ENCODE data around the gene FUBP1. TPM values are rescaled to one million over a fixed set of nuclear protein-coding genes. Genes with fewer than 3 reads are reported as not detected.

Gene FUBP1
- total and polyA plus RNA-seq, 2 of the 13 experiments (the other 11 are each of a cell fraction or from before 2014, with no cell fraction given): 98.1 to 166 TPM

- TF ChIP-seq, protein P1, sequence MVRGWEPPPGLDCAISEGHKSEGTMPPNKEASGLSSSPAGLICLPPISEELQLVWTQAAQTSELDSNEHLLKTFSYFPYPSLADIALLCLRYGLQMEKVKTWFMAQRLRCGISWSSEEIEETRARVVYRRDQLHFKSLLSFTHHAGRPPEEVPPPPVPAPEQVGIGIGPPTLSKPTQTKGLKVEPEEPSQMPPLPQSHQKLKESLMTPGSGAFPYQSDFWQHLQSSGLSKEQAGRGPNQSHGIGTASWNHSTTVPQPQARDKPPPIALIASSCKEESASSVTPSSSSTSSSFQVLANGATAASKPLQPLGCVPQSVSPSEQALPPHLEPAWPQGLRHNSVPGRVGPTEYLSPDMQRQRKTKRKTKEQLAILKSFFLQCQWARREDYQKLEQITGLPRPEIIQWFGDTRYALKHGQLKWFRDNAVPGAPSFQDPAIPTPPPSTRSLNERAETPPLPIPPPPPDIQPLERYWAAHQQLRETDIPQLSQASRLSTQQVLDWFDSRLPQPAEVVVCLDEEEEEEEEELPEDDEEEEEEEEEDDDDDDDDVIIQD (CRISPR knock-in tag; IDR thresholded peaks at IDR 0.05; ENCODE audit: low read depth): peak; percentile 42; the same call in 1 of the 2 replicates
- TF ChIP-seq HMGXB4 (CRISPR knock-in tag; IDR thresholded peaks at IDR 0.05; ENCODE audit: borderline replicate concordance in 1 of 2, low read depth in 1 of 2) (no peak), NFYB (CRISPR knock-in tag; IDR thresholded peaks at IDR 0.05) (0 out of 2 replicates have a peak, but pooled peaks have one; percentile 21), YEATS4 (CRISPR knock-in tag; IDR thresholded peaks at IDR 0.05; ENCODE audit: borderline replicate concordance) (peak; percentile 44; the same call in 1 of the 2 replicates), KMT2A (CRISPR knock-in tag; IDR thresholded peaks at IDR 0.05) (0 out of 2 replicates have a peak, but pooled peaks have one; percentile 29), ZSCAN30 (CRISPR knock-in tag; IDR thresholded peaks at IDR 0.05) (0 out of 2 replicates have a peak, but pooled peaks have one; percentile 43), SPEN (CRISPR knock-in tag; IDR thresholded peaks at IDR 0.05; ENCODE audit: low read depth) (no peak), GFI1 (CRISPR knock-in tag; IDR thresholded peaks at IDR 0.05; ENCODE audit: borderline replicate concordance) (peak; percentile 23; the same call in 1 of the 2 replicates), ZMAT5 (CRISPR knock-in tag; IDR thresholded peaks at IDR 0.05; ENCODE audit: borderline replicate concordance, low read depth) (no peak), RFX5 (IDR thresholded peaks at IDR 0.05; ENCODE audit: low read depth, low read length) (no peak), ELF3 (CRISPR knock-in tag; IDR thresholded peaks at IDR 0.05) (0 out of 2 replicates have a peak, but pooled peaks have one; percentile 2), CENPBD1 (CRISPR knock-in tag; IDR thresholded peaks at IDR 0.05; ENCODE audit: borderline replicate concordance, low read depth) (no peak), TAF1 (CRISPR knock-in tag; IDR thresholded peaks at IDR 0.05) (peak; percentile 36; the same call in 1 of the 2 replicates), ZNF790 (CRISPR knock-in tag; IDR thresholded peaks at IDR 0.05; ENCODE audit: borderline replicate concordance) (no peak), POLR2G (IDR thresholded peaks at IDR 0.05; ENCODE audit: low read depth, low read length) (peak; percentile 62), ZBTB25 (CRISPR knock-in tag; IDR thresholded peaks at IDR 0.05) (no peak; the same call in 1 of the 2 replicates), STAT6 (CRISPR knock-in tag; IDR thresholded peaks at IDR 0.05; ENCODE audit: borderline replicate concordance) (0 out of 2 replicates have a peak, but pooled peaks have one; percentile 36)
- TF ChIP-seq, protein P2, sequence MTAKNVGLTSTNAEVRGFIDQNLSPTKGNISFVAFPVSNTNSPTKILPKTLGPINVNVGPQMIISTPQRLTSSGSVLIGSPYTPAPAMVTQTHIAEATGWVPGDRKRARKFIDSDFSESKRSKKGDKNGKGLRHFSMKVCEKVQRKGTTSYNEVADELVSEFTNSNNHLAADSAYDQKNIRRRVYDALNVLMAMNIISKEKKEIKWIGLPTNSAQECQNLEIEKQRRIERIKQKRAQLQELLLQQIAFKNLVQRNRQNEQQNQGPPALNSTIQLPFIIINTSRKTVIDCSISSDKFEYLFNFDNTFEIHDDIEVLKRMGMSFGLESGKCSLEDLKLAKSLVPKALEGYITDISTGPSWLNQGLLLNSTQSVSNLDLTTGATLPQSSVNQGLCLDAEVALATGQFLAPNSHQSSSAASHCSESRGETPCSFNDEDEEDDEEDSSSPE (CRISPR knock-in tag; IDR thresholded peaks at IDR 0.05): peak; percentile 13; the same call in 1 of the 2 replicates
Measured at GRCh38 chr1:78004719-78005447, 26.0 kb upstream of the FUBP1 start, which contains the start of gene DNAJB4 (continued).
